ENCODE results near the gene AAK1.
"Not testable (repeated sequence)": the region's sequence is repeated elsewhere in the genome, so short reads cannot be mapped to it uniquely, and the experiment has no call there.

The AAK1 gene

DNA sequence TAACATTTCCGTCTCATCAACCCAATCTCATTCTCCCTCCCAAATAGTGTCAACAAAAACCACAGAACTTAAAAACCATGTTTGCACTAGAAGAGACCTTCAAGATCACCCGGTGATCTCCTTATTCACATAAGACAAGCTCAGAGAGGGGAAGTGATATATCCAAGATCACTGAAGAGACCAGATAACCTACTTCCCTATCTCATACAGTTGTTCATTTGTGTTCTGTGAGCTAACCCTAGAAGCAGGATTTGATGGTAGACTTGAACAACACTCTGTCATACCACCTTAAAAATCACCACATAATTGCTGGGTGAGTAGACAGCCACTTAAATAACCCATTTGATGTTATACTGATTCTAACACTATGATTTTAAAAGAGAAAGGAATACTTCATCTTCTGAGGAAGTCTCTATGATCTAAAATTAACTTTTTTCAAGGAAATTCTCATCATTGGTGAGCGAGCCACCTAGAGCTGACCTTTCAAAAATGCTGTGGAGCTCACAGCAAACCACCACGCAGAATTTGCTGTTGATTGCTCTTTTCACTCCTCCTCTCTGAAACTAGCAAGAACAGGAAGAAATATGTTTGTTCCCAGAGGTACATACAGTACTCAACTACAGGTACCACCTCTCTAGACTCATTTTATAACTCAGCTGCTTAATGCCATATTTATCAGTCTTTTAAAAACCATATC lies 15.1 kb downstream of the AAK1 start:
- Histone ChIP-seq H3K9me3 (ENCODE audit: control insufficient read depth in 2 of 2, low read length in 2 of 2) (no peaks in the 10 kb centered on the region), H3K4me1 (ENCODE audit: control insufficient read depth in 2 of 2, insufficient read depth in 2 of 2, low read length in 2 of 2) (peaks cover 2 to 12% of the 10 kb centered on the region in 2 donors), H3K27ac (ENCODE audit: low read depth in 2 of 2, low read length in 2 of 2) (no peak overlapping the region), H3K36me3 (ENCODE audit: control insufficient read depth in 2 of 2, insufficient read depth in 2 of 2, low read length in 2 of 2) (no peaks in the 10 kb centered on the region), H3K9ac (ENCODE audit: low read depth in 1 of 2, low read length in 2 of 2) (no peak overlapping the region), H3K4me3 (ENCODE audit: low read length in 2 of 2) (no peak overlapping the region), H3K27me3 (ENCODE audit: control insufficient read depth in 2 of 2, insufficient read depth in 2 of 2, low read length in 2 of 2) (no peaks in the 10 kb centered on the region)

- H3K9ac ChIP-seq (ENCODE audit: low read depth in 1 of 2, low read length in 2 of 2): no peak overlapping the region
- H3K27ac ChIP-seq (ENCODE audit: low read depth in 2 of 2, low read length in 2 of 2): peak overlapping the region in 1 of 2 donors; percentile 70
- H3K36me3 ChIP-seq (ENCODE audit: control insufficient read depth in 2 of 2, insufficient read depth in 2 of 2, low read length in 2 of 2): no peaks in the 10 kb centered on the region
- peaks cover 2 to 12% of the 10 kb centered on the region in 2 donors for H3K4me1 ChIP-seq (ENCODE audit: control insufficient read depth in 2 of 2, insufficient read depth in 2 of 2, low read length in 2 of 2)
- H3K4me3 ChIP-seq (ENCODE audit: low read length in 2 of 2): no peak overlapping the region
- no peaks in the 10 kb centered on the region for H3K9me3 ChIP-seq (ENCODE audit: control insufficient read depth in 2 of 2, low read length in 2 of 2)
- no peaks in the 10 kb centered on the region for H3K27me3 ChIP-seq (ENCODE audit: control insufficient read depth in 2 of 2, insufficient read depth in 2 of 2, low read length in 2 of 2)
Measured at GRCh38 chr2:69625078-69625795, 18.3 kb downstream of the AAK1 start.

DNA sequence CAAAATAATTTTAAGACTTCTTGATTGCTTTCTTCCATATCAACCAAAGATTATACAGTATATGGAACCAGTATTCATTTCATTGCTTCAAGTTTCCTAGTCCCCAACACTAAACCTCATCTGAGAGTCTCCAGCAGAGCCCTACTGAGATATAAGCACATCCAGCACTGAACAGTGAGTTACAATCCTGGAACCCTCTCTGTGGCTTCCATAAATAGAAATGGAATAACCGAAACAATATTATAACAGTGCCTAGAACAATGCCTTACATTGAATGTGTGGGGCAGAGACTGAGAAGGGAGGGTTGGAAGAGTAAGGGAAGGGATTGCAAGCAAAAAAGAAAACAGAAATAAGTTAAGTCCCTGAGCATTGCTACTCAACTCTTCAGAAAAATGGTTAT lies 18.9 kb downstream of the AAK1 start:
- Histone ChIP-seq H3K9me3 (ENCODE audit: control insufficient read depth in 2 of 2, low read length in 2 of 2) (no peaks in the 10 kb centered on the region), H3K9ac (ENCODE audit: low read depth in 1 of 2, low read length in 2 of 2) (no peak overlapping the region), H3K27me3 (ENCODE audit: control insufficient read depth in 2 of 2, insufficient read depth in 2 of 2, low read length in 2 of 2) (no peaks in the 10 kb centered on the region), H3K4me3 (ENCODE audit: low read length in 2 of 2) (peak overlapping the region in 1 of 2 donors; percentile 17), H3K36me3 (ENCODE audit: control insufficient read depth in 2 of 2, insufficient read depth in 2 of 2, low read length in 2 of 2) (no peaks in the 10 kb centered on the region), H3K27ac (ENCODE audit: low read depth in 2 of 2, low read length in 2 of 2) (no peak overlapping the region), H3K4me1 (ENCODE audit: control insufficient read depth in 2 of 2, insufficient read depth in 2 of 2, low read length in 2 of 2) (peaks cover 5 to 15% of the 10 kb centered on the region in 2 donors)

DNA sequence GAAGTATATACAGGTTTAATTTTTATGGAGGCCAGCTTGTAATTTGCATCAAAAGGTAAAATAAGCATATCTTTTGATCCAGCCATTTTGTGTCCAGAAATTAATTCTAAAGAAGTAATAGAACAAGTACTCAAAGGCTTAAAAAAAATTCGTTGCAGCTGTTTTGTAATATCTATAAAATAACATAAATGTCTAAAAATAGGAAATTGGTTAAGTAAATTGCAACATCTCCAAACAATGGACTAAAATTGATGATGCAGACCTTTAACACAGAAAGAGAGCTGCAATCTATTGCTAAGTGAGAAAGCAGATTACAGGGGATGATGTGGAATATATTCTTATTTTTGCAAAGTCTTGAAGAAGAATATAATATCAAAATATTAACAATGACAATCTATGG lies 19.4 kb downstream of the AAK1 start:
- H3K4me3 ChIP-seq (ENCODE audit: low read length in 2 of 2): no peak overlapping the region
- no peaks in the 10 kb centered on the region for H3K9me3 ChIP-seq (ENCODE audit: control insufficient read depth in 2 of 2, low read length in 2 of 2)
- H3K27ac ChIP-seq (ENCODE audit: low read depth in 2 of 2, low read length in 2 of 2): no peak overlapping the region
- H3K9ac ChIP-seq (ENCODE audit: low read depth in 1 of 2, low read length in 2 of 2): no peak overlapping the region
- H3K27me3 ChIP-seq (ENCODE audit: control insufficient read depth in 2 of 2, insufficient read depth in 2 of 2, low read length in 2 of 2): no peaks in the 10 kb centered on the region
- peaks cover 5 to 16% of the 10 kb centered on the region in 2 donors for H3K4me1 ChIP-seq (ENCODE audit: control insufficient read depth in 2 of 2, insufficient read depth in 2 of 2, low read length in 2 of 2)
- H3K36me3 ChIP-seq (ENCODE audit: control insufficient read depth in 2 of 2, insufficient read depth in 2 of 2, low read length in 2 of 2): no peaks in the 10 kb centered on the region

DNA sequence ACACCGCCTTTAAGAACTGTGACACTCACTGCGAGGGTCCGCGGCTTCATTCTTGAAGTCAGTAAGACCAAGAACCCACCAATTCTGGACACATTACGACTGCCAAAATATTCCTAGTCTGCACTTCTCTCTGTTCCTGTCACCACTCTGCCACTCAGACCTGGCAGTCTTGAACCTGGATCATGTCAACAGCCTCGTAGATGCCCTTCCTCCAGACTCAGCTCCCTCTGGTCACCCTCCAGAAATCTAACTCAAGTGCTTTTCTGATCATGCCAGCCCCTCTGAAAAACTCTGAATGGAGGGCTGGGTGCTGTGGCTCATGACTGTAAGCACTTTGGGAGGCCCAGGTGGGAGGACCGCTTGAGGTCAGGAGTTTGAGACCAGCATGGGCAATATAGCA lies 20.3 kb downstream of the AAK1 start:
- H3K9me3 ChIP-seq (ENCODE audit: control insufficient read depth in 2 of 2, low read length in 2 of 2): no peaks in the 10 kb centered on the region
- H3K9ac ChIP-seq (ENCODE audit: low read depth in 1 of 2, low read length in 2 of 2): no peak overlapping the region
- no peak overlapping the region for H3K4me3 ChIP-seq (ENCODE audit: low read length in 2 of 2)
- no peak overlapping the region for H3K27ac ChIP-seq (ENCODE audit: low read depth in 2 of 2, low read length in 2 of 2)
- H3K4me1 ChIP-seq (ENCODE audit: control insufficient read depth in 2 of 2, insufficient read depth in 2 of 2, low read length in 2 of 2): peaks cover 5 to 16% of the 10 kb centered on the region in 2 donors
- no peaks in the 10 kb centered on the region for H3K36me3 ChIP-seq (ENCODE audit: control insufficient read depth in 2 of 2, insufficient read depth in 2 of 2, low read length in 2 of 2)
- H3K27me3 ChIP-seq (ENCODE audit: control insufficient read depth in 2 of 2, insufficient read depth in 2 of 2, low read length in 2 of 2): no peaks in the 10 kb centered on the region

DNA sequence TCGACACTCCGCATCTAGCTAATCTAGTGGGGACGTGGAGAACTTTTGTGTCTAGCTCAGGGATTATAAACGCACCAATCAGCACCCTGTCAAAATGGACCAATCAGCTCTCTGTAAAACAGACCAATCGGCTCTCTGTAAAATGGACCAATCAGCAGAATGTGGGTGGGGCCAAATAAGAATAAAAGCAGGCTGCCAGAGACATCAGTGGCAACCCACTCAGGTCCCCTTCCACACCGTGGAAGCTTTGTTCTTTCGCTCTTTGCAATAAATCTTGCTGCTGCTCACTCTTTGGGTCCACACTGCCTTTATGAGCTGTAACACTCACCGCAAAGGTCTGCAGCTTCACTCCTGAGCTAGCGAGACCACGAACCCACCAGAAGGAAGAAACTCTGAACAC lies 20.7 kb downstream of the AAK1 start:
- H3K4me1 ChIP-seq (ENCODE audit: control insufficient read depth in 2 of 2, insufficient read depth in 2 of 2, low read length in 2 of 2): peaks cover 5 to 16% of the 10 kb centered on the region in 2 donors
- not testable (repeated sequence) for H3K9me3 ChIP-seq (ENCODE audit: control insufficient read depth in 2 of 2, low read length in 2 of 2); H3K9ac ChIP-seq (ENCODE audit: low read depth in 1 of 2, low read length in 2 of 2); H3K36me3 ChIP-seq (ENCODE audit: control insufficient read depth in 2 of 2, insufficient read depth in 2 of 2, low read length in 2 of 2); H3K4me3 ChIP-seq (ENCODE audit: low read length in 2 of 2); H3K27ac ChIP-seq (ENCODE audit: low read depth in 2 of 2, low read length in 2 of 2); H3K27me3 ChIP-seq (ENCODE audit: control insufficient read depth in 2 of 2, insufficient read depth in 2 of 2, low read length in 2 of 2)

DNA sequence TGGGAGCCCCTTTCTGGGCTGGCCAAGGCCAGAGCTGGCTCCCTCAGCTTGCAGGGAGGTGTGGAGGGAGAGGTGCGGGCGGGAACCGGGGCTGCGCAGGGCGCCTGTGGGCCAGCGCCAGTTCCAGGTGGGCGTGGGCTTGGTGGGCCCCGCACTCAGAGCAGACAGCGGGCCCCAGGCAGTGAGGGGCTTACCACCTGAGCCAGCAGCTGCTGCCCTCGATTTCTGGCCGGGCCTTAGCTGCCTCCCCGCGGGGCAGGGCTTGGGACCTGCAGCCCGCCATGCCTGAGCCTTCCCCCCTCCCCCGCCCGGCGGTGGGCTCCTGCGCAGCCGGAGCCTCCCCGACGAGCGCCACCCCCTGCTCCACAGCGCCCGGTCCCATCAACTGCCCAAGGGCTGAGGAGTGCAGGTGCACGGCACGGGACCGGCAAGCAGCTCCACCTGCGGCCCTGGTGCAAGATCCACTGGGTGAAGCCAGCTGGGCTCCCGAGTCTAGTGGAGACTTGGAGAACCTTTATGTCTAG lies 21.5 kb downstream of the AAK1 start:
- not testable (repeated sequence) for H3K36me3 ChIP-seq (ENCODE audit: control insufficient read depth in 2 of 2, insufficient read depth in 2 of 2, low read length in 2 of 2); H3K4me3 ChIP-seq (ENCODE audit: low read length in 2 of 2); H3K27ac ChIP-seq (ENCODE audit: low read depth in 2 of 2, low read length in 2 of 2); H3K27me3 ChIP-seq (ENCODE audit: control insufficient read depth in 2 of 2, insufficient read depth in 2 of 2, low read length in 2 of 2); H3K9ac ChIP-seq (ENCODE audit: low read depth in 1 of 2, low read length in 2 of 2); H3K9me3 ChIP-seq (ENCODE audit: control insufficient read depth in 2 of 2, low read length in 2 of 2)
- peaks cover 5 to 16% of the 10 kb centered on the region in 2 donors for H3K4me1 ChIP-seq (ENCODE audit: control insufficient read depth in 2 of 2, insufficient read depth in 2 of 2, low read length in 2 of 2)

GRCh38 chr2:69621440-69621839 lies 22.1 kb downstream of the AAK1 start:
- Histone ChIP-seq H3K9me3 (ENCODE audit: control insufficient read depth in 2 of 2, low read length in 2 of 2) (no peaks in the 10 kb centered on the region), H3K27ac (ENCODE audit: low read depth in 2 of 2, low read length in 2 of 2) (no peak overlapping the region), H3K4me3 (ENCODE audit: low read length in 2 of 2) (no peak overlapping the region), H3K4me1 (ENCODE audit: control insufficient read depth in 2 of 2, insufficient read depth in 2 of 2, low read length in 2 of 2) (peaks cover 5 to 19% of the 10 kb centered on the region in 2 donors), H3K36me3 (ENCODE audit: control insufficient read depth in 2 of 2, insufficient read depth in 2 of 2, low read length in 2 of 2) (no peaks in the 10 kb centered on the region), H3K9ac (ENCODE audit: low read depth in 1 of 2, low read length in 2 of 2) (no peak overlapping the region), H3K27me3 (ENCODE audit: control insufficient read depth in 2 of 2, insufficient read depth in 2 of 2, low read length in 2 of 2) (no peaks in the 10 kb centered on the region)

DNA sequence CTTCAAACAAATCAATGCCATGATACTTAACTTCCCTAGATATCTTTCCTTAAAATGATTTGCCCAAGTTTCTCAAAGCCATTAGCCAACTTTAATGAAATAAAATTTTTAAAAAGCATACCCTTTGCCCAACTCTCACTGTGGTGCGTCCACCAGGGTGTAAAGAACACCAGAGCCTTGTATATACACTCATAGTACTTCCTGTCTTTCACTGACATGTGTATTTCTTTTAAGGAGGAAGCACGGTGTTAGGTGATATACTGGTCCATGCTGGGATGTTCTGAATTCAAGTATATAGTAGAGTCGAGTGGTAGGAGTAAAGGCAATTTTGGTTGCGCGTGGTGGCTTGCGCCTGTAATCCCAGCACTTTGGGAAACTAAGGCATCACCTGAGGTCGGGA lies 22.7 kb downstream of the AAK1 start:
- Histone ChIP-seq H3K4me3 (ENCODE audit: low read length in 2 of 2) (no peak overlapping the region), H3K36me3 (ENCODE audit: control insufficient read depth in 2 of 2, insufficient read depth in 2 of 2, low read length in 2 of 2) (no peaks in the 10 kb centered on the region), H3K9ac (ENCODE audit: low read depth in 1 of 2, low read length in 2 of 2) (no peak overlapping the region), H3K27me3 (ENCODE audit: control insufficient read depth in 2 of 2, insufficient read depth in 2 of 2, low read length in 2 of 2) (no peaks in the 10 kb centered on the region), H3K27ac (ENCODE audit: low read depth in 2 of 2, low read length in 2 of 2) (no peak overlapping the region), H3K9me3 (ENCODE audit: control insufficient read depth in 2 of 2, low read length in 2 of 2) (no peaks in the 10 kb centered on the region), H3K4me1 (ENCODE audit: control insufficient read depth in 2 of 2, insufficient read depth in 2 of 2, low read length in 2 of 2) (peaks cover 5 to 17% of the 10 kb centered on the region in 2 donors)

- H3K9ac ChIP-seq (ENCODE audit: low read depth in 1 of 2, low read length in 2 of 2): no peak overlapping the region
- H3K36me3 ChIP-seq (ENCODE audit: control insufficient read depth in 2 of 2, insufficient read depth in 2 of 2, low read length in 2 of 2): no peaks in the 10 kb centered on the region
- no peak overlapping the region for H3K4me3 ChIP-seq (ENCODE audit: low read length in 2 of 2)
- H3K27ac ChIP-seq (ENCODE audit: low read depth in 2 of 2, low read length in 2 of 2): no peak overlapping the region
- H3K4me1 ChIP-seq (ENCODE audit: control insufficient read depth in 2 of 2, insufficient read depth in 2 of 2, low read length in 2 of 2): peaks cover 3 to 12% of the 10 kb centered on the region in 2 donors
- no peaks in the 10 kb centered on the region for H3K9me3 ChIP-seq (ENCODE audit: control insufficient read depth in 2 of 2, low read length in 2 of 2)
- no peaks in the 10 kb centered on the region for H3K27me3 ChIP-seq (ENCODE audit: control insufficient read depth in 2 of 2, insufficient read depth in 2 of 2, low read length in 2 of 2)
Measured at GRCh38 chr2:69619725-69620124, 23.8 kb downstream of the AAK1 start.

Measured in mucosa of rectum (tissue), 2 donors.